ENCODE data around the gene RAB28.

GRCh38 chr4:13411942-13412341 is 72.2 kb downstream of the RAB28 start:
- TF ChIP-seq CTCF (optimal IDR thresholded peaks at IDR 0.05 in 1 of 3, IDR thresholded peaks at IDR 0.05 in 1 of 3, conservative IDR thresholded peaks at IDR 0.05 in 1 of 3; ENCODE audit: extremely low read depth in 1 of 3, insufficient read depth in 2 of 3, low read length in 3 of 3) (no peak), EZH2 (IDR thresholded peaks at IDR 0.05; ENCODE audit: low read length) (no peak)
